GM20431 (cell line): ENCODE data around the gene NIPA2.

ENCODE experiments used
- in situ Hi-C: fragments of 300-500 bp; cut with MseI, MboI; formaldehyde crosslinking; loops from one replicate; pipeline ENCODE4 v1.15.0; 2020; ENCODE audit warnings: low sequenced_read_pairs; ENCODE audit not compliant: unreplicated experiment

The NIPA2 gene

GRCh38 chr15:22873841-22874240 is 35.4 kb downstream of the NIPA2 start:
- in situ Hi-C loops: no loop called here

- in situ Hi-C loops: no loop called here
Observed at GRCh38 chr15:22874256-22874655, 35.8 kb downstream of the NIPA2 start.

DNA sequence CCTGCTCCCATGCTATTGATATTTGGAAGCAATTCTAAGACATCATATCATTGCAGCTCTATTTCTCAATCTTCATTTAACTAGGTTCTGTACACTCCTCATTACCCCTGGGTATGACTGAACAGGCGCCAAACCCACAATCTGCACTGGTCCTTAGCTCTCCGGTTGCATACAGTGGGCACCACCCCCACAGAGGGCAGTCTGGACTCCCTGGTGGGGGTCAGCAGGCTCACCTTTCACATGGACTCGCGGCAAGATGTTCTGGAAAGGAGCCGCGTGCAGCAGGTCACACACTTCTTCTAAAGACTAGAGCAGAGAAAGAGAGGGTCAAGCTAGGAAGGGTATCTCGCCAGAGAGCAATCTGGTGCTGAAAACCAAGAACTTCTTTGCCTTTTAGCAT is 36.5 kb downstream of the NIPA2 start:
- in situ Hi-C loops: no loop called here

GRCh38 chr15:22877117-22877516 is 38.7 kb downstream of the NIPA2 start:
- in situ Hi-C loops: no loop called here

GRCh38 chr15:22877607-22878006 is 39.1 kb downstream of the NIPA2 start:
- in situ Hi-C loops: no loop called here

DNA sequence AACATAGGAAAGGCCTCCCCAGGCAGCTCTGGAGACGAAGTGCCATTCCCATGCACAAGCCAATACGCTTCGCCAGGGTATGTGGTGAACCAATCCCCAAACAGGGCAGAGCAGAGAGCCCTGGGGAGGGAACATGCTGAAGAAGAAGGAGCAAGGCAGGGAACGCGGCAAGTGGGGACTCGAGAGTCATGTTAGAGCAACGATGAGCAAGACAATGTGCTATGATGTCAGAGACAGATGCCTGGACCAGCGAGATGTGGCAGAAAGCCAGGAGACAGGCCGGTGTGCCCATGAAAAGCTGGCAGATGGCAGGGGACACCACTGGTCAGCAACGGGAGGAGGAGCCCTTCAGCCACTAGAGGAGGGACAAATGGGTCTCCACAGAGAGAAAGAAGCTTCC is 39.6 kb downstream of the NIPA2 start:
- in situ Hi-C loops: no loop called here

- in situ Hi-C loops: no loop called here
Observed at GRCh38 chr15:22880068-22880980, 41.9 kb downstream of the NIPA2 start.

DNA sequence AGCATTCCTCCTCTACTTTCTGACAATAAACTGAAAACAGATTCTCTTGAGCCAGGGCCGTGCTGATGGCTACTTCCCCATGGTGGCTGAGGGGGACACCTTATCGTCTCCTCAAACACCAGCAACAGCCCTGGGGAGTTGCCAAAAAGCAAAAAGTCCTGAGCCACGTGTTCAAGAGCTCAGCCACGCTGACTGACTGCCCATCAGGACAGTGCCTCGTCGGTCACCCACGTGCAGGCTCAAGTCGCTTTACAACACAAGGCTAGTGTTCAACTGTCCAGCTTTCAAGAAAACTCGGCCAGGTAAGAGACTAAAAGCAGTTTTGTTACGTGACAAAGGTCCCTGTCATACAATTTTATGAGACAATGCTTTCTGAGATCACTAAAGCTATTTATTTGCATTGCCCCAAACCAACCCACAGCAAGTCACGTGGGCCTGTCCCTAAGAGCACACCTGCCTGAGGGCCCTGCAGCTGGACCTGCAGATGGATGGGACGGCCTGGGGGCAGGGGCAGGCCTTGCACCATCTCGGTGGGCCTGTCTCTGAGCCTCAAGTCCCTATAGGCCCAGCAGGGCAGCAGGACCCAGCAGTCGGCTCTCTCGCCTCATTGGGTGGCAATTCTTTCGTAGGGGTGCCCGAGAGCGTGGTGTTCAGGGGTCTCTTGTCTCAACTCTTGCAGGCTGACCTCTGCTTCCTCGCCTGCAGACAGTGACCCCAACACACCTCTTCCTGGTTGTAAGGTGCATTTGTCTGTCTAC is 42.7 kb downstream of the NIPA2 start:
- in situ Hi-C loops: no loop called here

- in situ Hi-C loops: no loop called here
Observed at GRCh38 chr15:22881739-22882440, 43.4 kb downstream of the NIPA2 start.

- in situ Hi-C loops: no loop called here
Observed at GRCh38 chr15:22883196-22883595, 44.7 kb downstream of the NIPA2 start.

GRCh38 chr15:22884344-22884743 is 45.9 kb downstream of the NIPA2 start:
- in situ Hi-C loops: no loop called here

DNA sequence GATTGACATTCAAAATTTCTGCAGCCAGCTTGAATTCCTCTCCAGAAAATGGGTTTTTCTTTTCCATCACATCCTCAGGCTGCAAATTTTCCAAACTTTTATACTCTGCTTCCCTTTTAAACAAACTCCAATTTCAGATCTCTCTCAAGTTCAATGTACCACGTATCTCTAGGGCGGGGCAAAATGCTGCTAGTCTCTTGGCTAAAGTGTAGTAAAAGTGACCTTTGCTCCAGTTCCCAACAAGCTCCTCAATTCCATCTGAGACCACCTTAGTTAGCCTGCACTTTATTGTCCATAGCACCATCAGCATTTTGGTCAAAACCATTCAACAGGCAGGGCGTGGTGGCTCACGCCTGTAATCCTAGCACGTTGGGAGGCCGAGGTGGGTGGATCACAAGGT is 46.7 kb downstream of the NIPA2 start:
- in situ Hi-C loops: no loop called here

- in situ Hi-C loops: no loop called here
Observed at GRCh38 chr15:22887157-22887951, 48.9 kb downstream of the NIPA2 start.

DNA sequence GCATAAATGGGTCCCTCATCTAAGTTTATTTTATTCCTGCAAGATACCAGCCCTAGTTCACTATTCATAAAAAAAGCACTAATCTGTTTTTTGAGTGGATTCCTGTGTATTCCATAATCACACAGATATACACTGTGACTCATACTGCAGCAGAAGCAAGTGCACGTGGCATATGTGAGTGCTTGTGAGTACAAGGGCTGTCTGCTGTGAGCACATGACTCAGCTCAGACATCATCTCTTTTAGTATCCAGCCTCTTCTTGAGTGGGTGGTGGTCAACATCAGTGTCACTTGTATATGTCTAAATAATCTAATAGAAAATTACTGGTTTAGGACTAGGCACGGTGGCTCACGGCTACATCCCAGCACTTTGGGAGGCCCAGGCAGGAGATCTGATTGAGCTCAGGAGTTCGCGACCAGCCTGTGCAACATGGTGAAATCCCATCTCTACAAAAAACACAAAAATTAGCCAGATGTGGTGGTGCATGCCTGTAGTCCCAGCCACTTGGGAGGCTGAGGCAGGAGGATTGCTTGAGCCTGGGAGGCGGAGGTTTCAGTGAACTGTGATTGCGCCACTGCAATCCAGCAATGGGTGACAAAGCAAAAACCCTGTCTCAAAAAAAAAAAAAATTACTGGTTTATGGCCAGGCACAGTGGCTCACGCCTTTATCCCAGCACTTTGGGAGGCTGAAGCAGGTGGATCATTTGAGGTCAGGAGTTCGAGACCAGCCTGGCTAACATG is 49.8 kb downstream of the NIPA2 start:
- in situ Hi-C loops: no loop called here

GRCh38 chr15:22889146-22889818 is 50.8 kb downstream of the NIPA2 start:
- in situ Hi-C loops: no loop called here

DNA sequence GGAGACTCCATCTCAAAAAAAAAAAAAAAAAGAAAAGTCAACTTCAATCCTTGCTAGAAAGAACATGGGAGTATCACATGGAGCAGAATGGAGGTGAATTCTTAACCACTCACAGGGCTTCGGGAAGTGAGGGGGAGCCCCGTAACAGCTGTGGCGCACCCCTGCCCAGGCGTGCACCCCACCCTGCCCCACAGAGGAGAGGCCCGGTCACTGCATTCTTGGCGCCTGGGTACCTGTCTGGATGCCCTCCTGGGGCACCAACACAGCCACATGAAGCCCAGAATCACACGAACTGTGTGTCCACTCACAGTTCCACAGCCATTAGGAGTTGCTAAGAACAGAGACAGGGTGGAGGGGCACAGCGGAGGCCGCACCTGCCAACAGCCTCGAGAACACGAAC is 51.8 kb downstream of the NIPA2 start:
- in situ Hi-C loops: no loop called here

DNA sequence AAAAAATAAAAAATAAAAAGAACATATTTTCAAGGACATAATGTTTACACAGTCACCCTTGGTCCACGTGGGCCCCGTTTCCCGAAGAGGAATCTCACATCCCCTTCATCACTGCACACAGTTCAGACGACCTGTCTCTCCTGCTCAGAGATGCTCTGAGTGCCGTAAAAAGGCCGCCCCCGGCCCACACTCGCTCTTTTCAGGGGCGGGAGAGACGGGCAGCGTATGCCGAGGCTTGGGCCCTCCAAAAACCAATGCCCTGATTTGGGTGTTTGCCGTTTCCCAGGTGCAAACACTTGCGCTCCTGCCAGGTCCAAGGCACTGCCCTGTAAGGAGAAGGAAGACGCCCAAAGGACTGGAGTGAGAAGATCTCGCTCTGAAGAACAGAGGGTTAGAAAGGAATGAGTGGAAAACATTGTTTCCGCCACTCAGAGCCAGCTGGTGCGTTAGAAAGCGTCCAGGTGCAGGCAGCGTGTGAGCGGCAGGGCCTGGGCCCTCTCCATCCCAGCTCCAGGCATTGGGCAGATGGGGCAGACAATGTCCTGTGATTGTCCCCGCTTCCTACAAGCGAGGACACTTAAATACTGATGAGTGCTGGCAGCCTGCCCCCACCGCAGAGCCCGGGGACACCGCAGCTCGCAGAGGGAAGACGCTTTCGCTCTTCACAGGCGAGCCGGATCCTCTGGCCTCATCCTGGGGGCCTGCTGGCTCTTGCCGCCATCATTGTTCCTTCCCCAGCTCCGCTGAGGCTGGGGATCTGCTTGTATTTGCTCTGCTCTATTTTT is 53.2 kb downstream of the NIPA2 start:
- in situ Hi-C loops: no loop called here

DNA sequence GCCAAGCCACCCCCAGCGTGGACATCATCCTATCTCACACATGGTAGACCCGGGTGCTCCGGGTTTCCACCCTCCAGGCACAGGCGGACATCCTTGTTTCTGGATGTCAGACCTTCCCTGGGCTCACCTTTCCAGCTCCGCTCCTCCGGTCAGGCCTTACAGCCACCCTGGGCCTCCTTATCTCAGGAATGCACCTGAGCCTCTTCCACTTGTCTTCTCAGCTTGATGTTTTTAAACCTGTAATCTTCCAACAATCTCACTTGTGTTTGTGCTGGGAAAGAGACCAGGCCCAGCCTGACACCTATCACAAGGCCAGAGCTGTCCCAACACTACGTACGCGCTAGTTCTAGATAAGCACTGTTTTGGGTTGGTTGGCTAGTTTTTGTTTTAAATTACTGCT is 53.9 kb downstream of the NIPA2 start:
- in situ Hi-C loops: no loop called here
